HepG2 (cell line): ENCODE data around the gene CRKL.

ENCODE experiments used
- AFF4 ChIP-seq: sonication (generic); formaldehyde crosslinking; IDR thresholded peaks from 2 replicates; pipeline ENCODE4 v1.4.0; 2020; ENCODE audit warnings: missing genetic modification reagents
- CHD2 ChIP-seq: IDR thresholded peaks from 2 replicates; pipeline ENCODE4 v1.6.1; 2011; ENCODE audit warnings: low read depth, low read length, improper control_type of control experiment
- CREM ChIP-seq, 2 experiments: sonication (generic) in 1 of 2; formaldehyde crosslinking in 1 of 2; IDR thresholded peaks; 2 replicates each; pipeline versions ENCODE4 v1.4.0 to v1.6.1; 2016 to 2020; ENCODE audit warnings: antibody characterized with exemption in 1 of 2, mild to moderate bottlenecking in 1 of 2, missing genetic modification reagents in 1 of 2
- EP300 ChIP-seq, 3 experiments: sonication (generic) in 1 of 3; formaldehyde crosslinking in 1 of 3; IDR thresholded peaks; 2 replicates each; pipeline versions ENCODE4 v1.5.1 to v1.6.1; 2011 to 2020; ENCODE audit warnings: low read depth in 2 of 3, low read length in 2 of 3, borderline replicate concordance in 1 of 3, improper control_type of control experiment in 1 of 3, mild to moderate bottlenecking in 1 of 3, missing genetic modification reagents in 1 of 3, moderate library complexity in 1 of 3
- GABPA ChIP-seq, 2 experiments: IDR thresholded peaks; 2 replicates each; pipeline ENCODE4 v1.6.1; 2011 to 2016; ENCODE audit warnings: low read depth in 2 of 2, low read length in 1 of 2, missing biosample characterization in 1 of 2, missing genetic modification characterization in 1 of 2
- KDM6A ChIP-seq: IDR thresholded peaks from 2 replicates; pipeline ENCODE4 v1.6.1; 2016; ENCODE audit warnings: low read depth
- MTF1 ChIP-seq: sonication (generic); formaldehyde crosslinking; IDR thresholded peaks from 2 replicates; pipeline ENCODE4 v1.5.0; 2020; ENCODE audit warnings: missing genetic modification reagents
- NR0B2 ChIP-seq: sonication (generic); formaldehyde crosslinking; IDR thresholded peaks from 2 replicates; pipeline ENCODE4 v1.4.0; 2020; ENCODE audit warnings: mild to moderate bottlenecking, missing genetic modification reagents
- SUZ12 ChIP-seq: fragments of 150-350 bp; IDR thresholded peaks from 2 replicates; pipeline ENCODE4 v1.6.1; 2014; ENCODE audit warnings: low read depth, low read length
- TAF1 ChIP-seq: sonication (generic); formaldehyde crosslinking; IDR thresholded peaks from 2 replicates; pipeline ENCODE4 v1.4.0; 2020; ENCODE audit warnings: missing genetic modification reagents
- ZNF274 ChIP-seq: sonication (generic); formaldehyde crosslinking; IDR thresholded peaks from 2 replicates; pipeline ENCODE4 v1.5.1; 2020; ENCODE audit warnings: mild to moderate bottlenecking, missing genetic modification reagents
- ZNF335 ChIP-seq: sonication (generic); formaldehyde crosslinking; IDR thresholded peaks from 2 replicates; pipeline ENCODE4 v1.4.0; 2020; ENCODE audit warnings: missing genetic modification reagents

- TF ChIP-seq GABPA (IDR thresholded peaks at IDR 0.05; ENCODE audit: low read depth, low read length) = no peak
- no peak for TF ChIP-seq GABPA (CRISPR knock-in tag; IDR thresholded peaks at IDR 0.05; ENCODE audit: low read depth)
- TF ChIP-seq CHD2 = no peak
- TF ChIP-seq NR0B2 = no peak
- TF ChIP-seq AFF4 (CRISPR knock-in tag) = no peak
- TF ChIP-seq KDM6A (CRISPR knock-in tag) = no peak
- no peak for TF ChIP-seq CREM (IDR thresholded peaks at IDR 0.05)
- no peak for TF ChIP-seq CREM (CRISPR knock-in tag; IDR thresholded peaks at IDR 0.05)
- TF ChIP-seq EP300 (IDR thresholded peaks at IDR 0.05; ENCODE audit: low read depth in 2 of 2, low read length in 2 of 2) = no peak
- TF ChIP-seq EP300 (CRISPR knock-in tag; IDR thresholded peaks at IDR 0.05; ENCODE audit: borderline replicate concordance) = no peak
- TF ChIP-seq ZNF274 (CRISPR knock-in tag) = no peak
- no peak for TF ChIP-seq ZNF335 (CRISPR knock-in tag)
- TF ChIP-seq MTF1 = no peak
- TF ChIP-seq SUZ12 = no peak
- TF ChIP-seq TAF1 (CRISPR knock-in tag) = no peak
Measured at GRCh38 chr22:20977019-20977418, 59.8 kb downstream of the CRKL start.
